Lung microvascular endothelial cell (primary cell): ENCODE data around the gene MYG1. TPM values are rescaled to one million over a fixed set of nuclear protein-coding genes. Genes with fewer than 3 reads are reported as not detected.

Experiments
- DNase-seq, 2 donors: peaks; one replicate each; pipeline versions ENCODE4 v3.0.0 to v3.0.0-alpha.2; 2010; ENCODE audit warnings: low read depth in 2 of 2
- total RNA-seq: library from RNA; depleted of rRNA; stranded (reverse); fragments of >200 nt; gene quantifications from 2 replicates; pipeline ENCODE4 v1.2.1, GENCODE V29; 2014

Gene MYG1
- total RNA-seq, 1 donor from 2014 or later: 35.9 TPM

GRCh38 chr12:53353257-53353655 is 53.8 kb downstream of the MYG1 start:
- DNase-seq: no peak

GRCh38 chr12:53355121-53355520 is 55.6 kb downstream of the MYG1 start:
- DNase-seq: no peak

Other genes starting within 250 kb of the MYG1 start
- gene TNS2, start 249.6 kb upstream of the MYG1 start, total RNA-seq: 15.9 and 18.3 TPM in 2 replicates
- gene SPRYD3, start 220.3 kb upstream of the MYG1 start, total RNA-seq: 8.9 and 12.9 TPM in 2 replicates
- gene IGFBP6, start 202.0 kb upstream of the MYG1 start, total RNA-seq: 2.2 and 16.6 TPM in 2 replicates
- not detected in 2 replicates for gene SOAT2, start 196.2 kb upstream of the MYG1 start, total RNA-seq
- gene ZNF740, start 119.0 kb upstream of the MYG1 start, total RNA-seq: 9.6 and 12.1 TPM in 2 replicates
- gene CSAD, start 118.8 kb upstream of the MYG1 start, total RNA-seq: 2.6 and 6.0 TPM in 2 replicates
- gene ITGB7, start 92.4 kb upstream of the MYG1 start, total RNA-seq: not detected in 2 replicates
- gene RARG, start 67.5 kb upstream of the MYG1 start, total RNA-seq: 5.2 and 10.9 TPM in 2 replicates
- 0.99 and 3.7 TPM in 2 replicates for gene ESPL1, start 31.4 kb upstream of the MYG1 start, total RNA-seq
- gene PFDN5, start 4.2 kb upstream of the MYG1 start, total RNA-seq: 412 and 577 TPM in 2 replicates
- gene AAAS, start 21.9 kb downstream of the MYG1 start, total RNA-seq: 23.8 and 24.6 TPM in 2 replicates
- not detected in 2 replicates for gene SP7, start 36.7 kb downstream of the MYG1 start, total RNA-seq
- 21.4 and 26.8 TPM in 2 replicates for gene SP1, start 80.5 kb downstream of the MYG1 start, total RNA-seq
- gene AMHR2, start 124.2 kb downstream of the MYG1 start, total RNA-seq: not detected in 2 replicates
- 14.1 and 17.9 TPM in 2 replicates for gene PRR13, start 142.0 kb downstream of the MYG1 start, total RNA-seq
- gene PCBP2, start 152.4 kb downstream of the MYG1 start, total RNA-seq: 299 TPM in 2 replicates
- 2.4 and 5.7 TPM in 2 replicates for gene MAP3K12, start 199.8 kb downstream of the MYG1 start, total RNA-seq
- 33.1 and 36.1 TPM in 2 replicates for gene TARBP2, start 201.6 kb downstream of the MYG1 start, total RNA-seq
- not detected in 2 replicates for gene NPFF, start 207.8 kb downstream of the MYG1 start, total RNA-seq